Stimulated activated CD8-positive, alpha-beta memory T cell treated with anti-CD3 and anti-CD28 coated beads, Interleukin-15, amount 100 ng/mL, for 1 hour (primary cell): ENCODE data around the gene SH2D3A.
"Not testable (repeated sequence)": the region's sequence is repeated elsewhere in the genome, so short reads cannot be mapped to it uniquely, and the experiment has no call there.

Source experiments
- DNase-seq: peaks from one replicate; pipeline ENCODE4 v3.0.0-alpha.2; 2020; ENCODE audit warnings: low read depth

The SH2D3A gene

DNA sequence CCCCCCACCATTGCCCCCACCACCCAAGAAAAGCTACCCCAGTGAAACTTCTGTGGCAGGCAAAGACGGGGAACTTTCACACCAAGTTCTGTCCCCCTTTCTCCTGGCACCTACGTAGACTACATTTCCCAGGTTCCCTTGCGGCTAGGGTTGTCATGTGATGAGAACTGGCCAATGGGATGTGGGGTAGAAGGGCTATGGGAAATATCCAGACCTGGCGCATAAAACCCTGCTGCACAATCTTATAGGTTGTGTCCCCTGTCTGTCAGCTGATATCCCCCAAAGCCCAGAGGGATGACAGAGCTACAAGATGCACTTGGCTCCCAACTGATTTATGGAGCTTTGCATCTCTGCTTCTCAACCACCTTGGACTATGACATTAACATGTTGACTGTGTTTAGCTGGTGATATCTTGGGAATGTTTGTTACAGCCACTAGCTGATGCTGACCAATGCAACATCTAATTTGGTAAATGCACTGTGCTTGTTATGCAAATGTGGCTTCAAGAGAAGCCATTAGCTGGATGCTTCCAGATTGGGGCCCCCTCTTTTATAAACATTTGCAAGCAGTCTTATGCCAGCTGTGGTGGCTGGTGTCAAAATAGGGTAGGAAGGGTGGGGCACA is 6.1 kb downstream of the SH2D3A start:
- no peak for DNase-seq

- no peak for DNase-seq
These were observed 6.6 kb downstream of the SH2D3A start for GRCh38 chr19:6760606-6761005.

DNA sequence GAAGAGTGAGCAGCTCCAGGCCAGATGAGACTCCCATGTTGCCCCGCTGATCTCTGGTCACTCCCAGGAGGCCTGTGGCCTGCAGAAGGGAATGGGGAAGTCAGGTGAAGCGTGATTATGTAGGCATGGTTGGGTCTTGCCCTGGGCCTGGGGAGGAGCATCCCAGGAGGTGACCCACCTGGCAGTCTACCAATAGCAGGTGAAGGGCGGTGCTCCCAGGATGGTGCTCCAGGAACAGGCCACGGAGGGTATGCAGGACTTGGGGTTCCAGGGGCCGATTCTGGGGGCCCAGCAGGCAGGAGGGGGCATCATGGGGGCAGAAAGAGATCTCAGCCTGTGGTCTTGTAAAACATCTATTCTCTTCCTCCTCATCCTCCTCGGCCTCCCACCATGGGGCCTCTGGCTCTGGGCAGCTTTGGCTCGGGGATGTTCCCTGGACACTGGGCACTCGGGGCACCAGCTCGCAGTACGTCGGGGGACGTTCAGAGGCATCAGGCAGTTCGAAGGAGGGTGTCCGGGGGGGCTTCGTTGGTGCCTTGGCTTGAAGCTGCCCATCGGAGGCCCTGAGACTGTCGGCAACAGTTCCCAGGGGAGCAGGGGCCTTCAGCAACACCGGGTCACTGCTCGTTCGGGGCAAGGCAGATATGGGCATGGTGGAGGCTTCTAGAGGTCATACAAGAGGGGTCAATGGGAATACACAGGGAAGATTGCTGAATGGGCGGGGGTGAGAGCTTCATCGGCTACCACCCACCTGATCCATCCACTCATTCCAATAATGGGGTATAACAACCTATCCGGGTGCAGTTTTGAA is 12.4 kb downstream of the SH2D3A start:
- no peak for DNase-seq

GRCh38 chr19:6754136-6754535 is 13.1 kb downstream of the SH2D3A start:
- DNase-seq: no peak

DNA sequence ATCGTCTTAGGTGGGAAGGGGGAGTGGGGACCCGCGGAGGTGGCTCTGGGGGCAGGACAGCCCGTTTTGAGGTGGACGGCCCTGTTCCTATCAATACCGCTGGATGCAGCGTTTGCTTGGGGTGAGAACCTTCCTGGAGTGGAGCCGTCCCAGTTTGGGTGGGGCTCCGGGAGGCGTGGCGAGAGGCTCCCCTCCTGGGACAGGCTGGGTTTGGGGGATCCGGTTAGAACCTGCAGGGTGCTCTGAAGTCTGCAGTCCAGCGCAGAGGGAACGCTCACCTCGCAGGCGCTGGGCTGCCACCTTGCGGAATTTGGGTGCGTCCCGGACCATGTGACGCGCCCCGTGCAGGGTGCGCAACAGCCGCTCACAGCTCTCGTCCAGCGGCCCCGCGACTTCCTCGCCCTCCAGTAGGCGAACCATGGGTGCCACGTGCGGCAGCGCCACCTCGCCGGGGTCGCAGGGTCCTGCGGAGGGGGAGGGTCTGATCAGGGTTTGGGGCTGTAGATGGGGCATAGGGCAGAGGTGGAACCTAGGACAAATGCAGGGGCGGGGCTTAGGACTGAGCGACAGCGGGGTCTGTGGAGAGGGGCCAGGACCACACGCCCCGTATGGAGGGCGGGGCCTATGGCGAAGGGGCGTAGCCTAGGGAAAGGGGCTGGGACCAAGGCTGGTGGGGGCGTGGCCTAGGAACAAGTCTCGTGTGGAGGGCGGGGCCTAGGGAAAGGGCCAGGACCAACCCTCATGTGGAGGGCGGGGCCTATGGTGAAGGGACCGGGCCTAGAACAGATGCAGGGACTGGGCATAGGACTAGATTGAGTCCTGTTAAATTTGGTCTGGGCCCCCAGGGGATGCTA is 13.8 kb downstream of the SH2D3A start:
- peak; percentile 48 for DNase-seq

DNA sequence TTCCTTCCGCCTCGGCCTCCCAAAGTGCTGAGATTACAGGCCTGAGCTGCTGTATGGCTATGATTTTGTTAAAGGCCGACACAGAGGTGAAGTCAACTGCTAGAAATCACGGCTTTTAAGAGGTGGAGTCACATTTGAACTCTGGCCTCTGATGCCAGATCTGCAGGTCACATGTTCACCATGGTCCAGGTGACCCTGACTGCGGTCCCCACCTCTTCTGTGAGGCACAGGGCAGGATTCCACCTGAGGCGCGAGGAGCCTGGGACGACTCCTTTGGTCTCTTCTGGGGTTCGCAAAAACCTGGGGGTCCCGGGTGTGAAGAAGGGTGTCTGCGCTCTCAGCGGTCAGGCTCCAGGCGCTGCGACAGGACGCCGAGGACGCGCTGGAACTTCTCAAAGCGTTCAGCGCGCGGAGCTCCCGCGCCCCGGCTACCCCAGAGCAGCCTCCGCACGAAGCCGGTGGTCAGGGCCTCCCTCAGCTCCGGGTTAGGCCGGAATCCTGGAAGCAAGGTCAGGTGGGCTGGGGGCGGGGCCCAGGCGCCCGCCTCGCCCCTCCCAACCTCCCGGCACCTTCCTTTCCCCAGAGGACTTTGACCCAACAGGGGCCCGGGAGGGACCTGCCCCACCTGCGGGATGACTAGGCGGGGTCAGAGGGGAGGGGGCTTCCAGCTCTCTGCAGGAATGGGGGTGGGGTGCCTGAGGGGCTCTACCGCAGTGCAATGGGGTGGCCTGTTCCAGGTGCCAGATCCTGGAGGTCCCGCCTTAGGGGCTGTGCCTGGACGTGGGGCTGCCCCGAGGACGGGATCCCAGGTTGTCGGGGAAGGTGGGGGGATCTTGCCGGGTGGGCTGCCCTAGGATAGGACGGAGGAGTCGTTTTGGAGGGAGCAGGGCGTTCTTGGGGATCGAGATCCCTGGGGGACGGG is 14.7 kb downstream of the SH2D3A start:
- DNase-seq: no peak

DNA sequence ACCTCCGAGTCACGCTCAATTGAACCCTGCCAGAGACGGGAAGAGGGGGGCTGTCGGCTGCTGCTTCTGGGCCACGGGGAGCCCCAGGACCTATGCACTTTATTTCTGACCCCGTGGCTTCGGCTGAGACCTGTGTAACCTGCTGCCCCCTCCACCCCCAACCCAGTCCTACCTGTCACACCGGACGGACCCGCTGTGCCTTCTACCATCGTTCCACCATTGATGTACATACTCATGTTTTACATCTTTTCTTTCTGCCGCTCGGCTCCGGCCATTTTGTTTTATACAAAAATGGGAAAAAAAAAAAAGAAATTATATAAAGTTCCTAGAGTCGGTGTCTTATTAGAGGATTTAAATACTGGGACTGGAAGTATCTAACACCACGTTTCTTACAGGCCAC is 16.0 kb downstream of the SH2D3A start:
- DNase-seq: no peak

DNA sequence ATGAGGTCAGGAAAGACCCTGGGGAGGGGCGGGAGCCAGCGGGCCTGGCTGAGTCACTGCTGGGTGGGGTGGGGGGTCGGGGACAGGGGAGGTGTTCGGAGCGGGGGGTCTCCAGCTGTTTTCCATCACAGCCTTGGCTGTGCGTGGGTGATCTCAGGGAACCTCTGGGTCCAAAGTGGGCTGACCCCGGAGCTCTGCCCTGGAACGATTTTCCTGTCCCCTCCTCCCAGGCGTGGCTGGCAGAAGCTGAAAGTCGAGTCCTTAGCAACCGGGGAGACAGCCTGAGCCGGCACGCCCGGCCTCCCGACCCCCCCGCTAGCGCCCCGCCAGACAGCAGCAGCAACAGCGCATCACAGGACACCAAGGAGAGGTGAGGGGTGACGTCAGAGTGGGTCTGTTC is 17.2 kb downstream of the SH2D3A start:
- no peak for DNase-seq

DNA sequence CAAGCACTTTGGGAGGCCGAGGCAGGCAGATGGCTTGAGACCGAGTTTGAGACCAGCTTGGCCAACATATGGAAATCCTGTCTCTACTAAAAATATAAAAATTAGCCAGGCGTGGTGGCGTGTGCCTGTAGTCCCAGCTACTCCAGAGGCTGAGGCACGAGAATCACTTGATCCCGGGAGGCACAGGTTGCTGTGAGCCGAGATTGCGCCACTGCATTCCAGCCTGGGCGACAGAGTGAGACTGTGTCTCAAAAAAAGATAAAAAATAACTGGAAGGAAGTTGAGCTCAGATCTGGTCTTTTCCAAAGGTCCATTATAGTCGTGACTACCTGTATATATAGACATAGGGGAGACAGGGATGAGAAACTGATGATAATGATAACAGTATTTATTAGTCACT is 18.7 kb downstream of the SH2D3A start:
- not testable (repeated sequence) for DNase-seq

- no peak for DNase-seq
These were observed 21.3 kb downstream of the SH2D3A start for GRCh38 chr19:6745965-6746364.

GRCh38 chr19:6744381-6745301 is 22.6 kb downstream of the SH2D3A start:
- no peak for DNase-seq

DNA sequence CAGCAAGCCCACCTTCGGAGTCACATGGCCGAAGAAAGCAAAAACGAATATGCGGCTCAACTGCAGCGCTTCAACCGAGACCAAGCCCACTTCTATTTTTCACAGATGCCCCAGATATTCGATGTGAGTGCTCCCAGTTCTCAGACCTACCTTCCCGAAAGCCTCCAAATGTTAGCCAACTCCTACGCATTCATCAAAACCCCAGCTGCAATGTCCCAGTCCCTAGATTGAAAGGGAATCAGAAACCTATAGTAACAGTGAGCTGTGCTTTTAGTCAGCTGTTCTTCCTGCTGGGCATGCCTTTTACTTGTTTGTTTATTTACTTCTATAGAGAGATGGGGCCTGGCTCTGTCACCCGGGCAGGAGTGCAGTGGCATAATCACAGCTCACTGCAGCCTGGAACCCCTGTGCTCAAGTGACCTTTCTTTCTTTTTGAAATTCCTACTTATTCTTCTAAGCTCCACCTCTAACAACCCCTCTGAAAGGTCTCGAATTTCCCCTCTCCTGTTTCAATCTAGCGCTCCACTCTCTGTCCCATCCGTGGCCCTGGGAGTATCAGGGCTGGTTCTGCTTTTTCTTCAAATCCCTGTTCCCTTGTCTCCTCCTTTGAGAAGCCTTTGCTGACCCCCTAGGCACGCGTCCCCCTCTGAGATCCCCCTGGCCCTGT is 23.4 kb downstream of the SH2D3A start:
- no peak for DNase-seq

DNA sequence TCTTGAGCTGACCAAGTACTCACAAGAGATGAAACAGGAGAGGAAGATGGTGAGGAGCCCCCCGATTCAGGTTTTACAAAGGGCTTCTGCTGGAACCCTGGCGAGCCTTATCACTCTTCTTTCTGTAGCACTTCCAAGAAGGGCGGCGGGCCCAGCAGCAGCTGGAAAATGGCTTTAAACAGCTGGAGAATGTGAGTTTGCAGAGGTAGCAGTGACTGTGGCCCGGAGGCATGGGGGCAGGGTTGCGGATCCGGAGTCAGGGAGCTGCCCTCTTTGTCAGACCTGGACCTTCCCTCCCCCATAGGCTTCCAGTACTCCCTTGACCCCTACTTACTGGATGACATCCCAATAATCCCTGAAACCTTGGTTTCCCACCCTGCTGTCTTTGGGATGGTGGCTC is 24.2 kb downstream of the SH2D3A start:
- DNase-seq: no peak

GRCh38 chr19:6740589-6741343 is 26.5 kb downstream of the SH2D3A start:
- DNase-seq: no peak

DNA sequence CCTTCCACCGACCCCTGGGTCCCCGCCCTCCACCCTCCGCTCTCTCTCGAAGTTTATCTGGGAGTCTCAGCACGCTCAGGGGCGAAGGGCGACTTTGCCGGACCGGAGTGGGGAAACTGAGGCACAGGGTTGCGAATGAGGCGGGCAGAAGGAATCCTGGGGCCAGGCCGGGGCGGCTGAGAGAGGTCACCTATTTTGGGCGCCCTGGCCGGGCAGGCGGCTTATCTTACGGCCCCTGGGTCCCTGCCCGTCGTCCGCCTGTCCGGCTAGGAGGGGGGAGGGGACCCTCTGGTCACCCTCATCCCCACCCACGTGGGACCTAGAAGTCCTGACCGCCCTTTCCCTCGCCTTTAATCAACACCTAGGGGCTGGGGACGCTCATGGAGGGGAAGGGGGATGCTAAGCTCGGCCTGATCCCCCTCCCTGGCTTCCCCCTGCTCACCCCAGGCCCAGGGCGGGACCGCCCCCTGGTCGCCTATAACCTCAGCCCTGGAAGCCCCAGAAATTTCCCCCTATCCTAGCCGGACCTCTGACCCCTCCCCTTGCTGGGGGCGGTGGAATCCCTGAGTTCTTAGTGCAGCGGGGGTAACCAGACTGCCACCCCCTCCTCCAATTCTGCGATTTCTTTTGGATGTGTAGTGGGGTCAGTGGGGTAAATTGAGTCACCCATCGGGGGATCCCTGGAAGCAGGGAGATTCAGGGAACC is 27.2 kb downstream of the SH2D3A start:
- DNase-seq: no peak

GRCh38 chr19:6739390-6739882 is 27.8 kb downstream of the SH2D3A start, which contains the start of gene TRIP10:
TSS of gene TRIP10 (plus strand) at chr19:6739680. CDS start at chr19:6739762, 82 bp downstream.
- DNase-seq: peak; percentile 62

GRCh38 chr19:6738787-6739389 is 28.3 kb downstream of the SH2D3A start:
- DNase-seq: no peak
